Right kidney (tissue), 1 donor: ENCODE results near the gene CNTN5.
A peak's percentile ranks its signal among the peaks of the same experiment; 100 is the strongest.
"Not testable (repeated sequence)": the region's sequence is repeated elsewhere in the genome, so short reads cannot be mapped to it uniquely, and the experiment has no call there.

ENCODE experiments used
- DNase-seq: peaks from one replicate; pipeline ENCODE4 v3.0.0-alpha.2; 2016

The CNTN5 gene

GRCh38 chr11:99275521-99275920, 254.8 kb downstream of the CNTN5 start:
- DNase-seq: no peak

- DNase-seq: no peak
Measured at GRCh38 chr11:99277281-99277680, 256.5 kb downstream of the CNTN5 start.

GRCh38 chr11:99279266-99279665, 258.5 kb downstream of the CNTN5 start:
- DNase-seq: no peak

- no peak for DNase-seq
Measured at GRCh38 chr11:99281331-99281730, 260.6 kb downstream of the CNTN5 start.

- DNase-seq: not testable (repeated sequence)
Measured at GRCh38 chr11:99297925-99298324, 277.2 kb downstream of the CNTN5 start.

- no peak for DNase-seq
Measured at GRCh38 chr11:99307510-99308088, 286.9 kb downstream of the CNTN5 start.

GRCh38 chr11:99311870-99312269, 291.1 kb downstream of the CNTN5 start:
- DNase-seq: no peak

GRCh38 chr11:99316776-99317520, 296.2 kb downstream of the CNTN5 start:
- no peak for DNase-seq

- DNase-seq: no peak
Measured at GRCh38 chr11:99320769-99321290, 300.1 kb downstream of the CNTN5 start.

- no peak for DNase-seq
Measured at GRCh38 chr11:99325847-99326246, 305.1 kb downstream of the CNTN5 start.

- no peak for DNase-seq
Measured at GRCh38 chr11:99327066-99327465, 306.3 kb downstream of the CNTN5 start.

GRCh38 chr11:99327527-99327926, 306.8 kb downstream of the CNTN5 start:
- DNase-seq: no peak

- DNase-seq: no peak
Measured at GRCh38 chr11:99333621-99334020, 312.9 kb downstream of the CNTN5 start.

GRCh38 chr11:99343117-99343516, 322.4 kb downstream of the CNTN5 start:
- no peak for DNase-seq

- no peak for DNase-seq
Measured at GRCh38 chr11:99349151-99349673, 328.5 kb downstream of the CNTN5 start.

- DNase-seq: no peak
Measured at GRCh38 chr11:99351624-99352023, 330.9 kb downstream of the CNTN5 start.

- DNase-seq: no peak
Measured at GRCh38 chr11:99352642-99353041, 331.9 kb downstream of the CNTN5 start.

GRCh38 chr11:99366546-99366945, 345.8 kb downstream of the CNTN5 start:
- DNase-seq: no peak

GRCh38 chr11:99368583-99368982, 347.8 kb downstream of the CNTN5 start:
- no peak for DNase-seq

GRCh38 chr11:99370549-99371216, 349.9 kb downstream of the CNTN5 start:
- no peak for DNase-seq

- no peak for DNase-seq
Measured at GRCh38 chr11:99371257-99371656, 350.5 kb downstream of the CNTN5 start.

GRCh38 chr11:99376463-99376862, 355.7 kb downstream of the CNTN5 start:
- no peak for DNase-seq

GRCh38 chr11:99383648-99384245, 363.0 kb downstream of the CNTN5 start:
- peak; percentile 5 for DNase-seq
